HepG2 (cell line): ENCODE measurements around the gene CDHR3. TPM values are rescaled to one million over a fixed set of nuclear protein-coding genes. Genes with fewer than 3 reads are reported as not detected.

Source experiments
- ATAC-seq: fragments of 200-7000 bp; cut with Tn5 transposase; 3 replicates; pipeline ENCODE4 v1.9.1; 2020; ENCODE audit warnings: mild to moderate bottlenecking, moderate library complexity
- BruUV-seq: library from RNA; stranded (reverse); fragments of 400-500 nt; replicated peaks from 2 replicates; lab custom pipeline; 2021; lab: Mats Ljungman, UMichigan
- CTCF ChIA-PET: fragments of 300-600 bp; formaldehyde crosslinking; extraction: SDS; loops from one replicate; lab custom pipeline; 2021; ENCODE audit warnings: low total read pairs, inconsistent platforms, low intra/inter-chr PET ratio; lab: Yijun Ruan, JAX
- POLR2A ChIA-PET: fragments of 350-600 bp; sonication (Branson Sonifier 250); formaldehyde crosslinking; loops from one replicate; lab custom pipeline; 2020; ENCODE audit warnings: antibody characterized with exemption, inconsistent platforms; lab: Yijun Ruan, JAX
- DNase-seq: peaks from one replicate; pipeline ENCODE4 v3.0.0-alpha.2; 2015; ENCODE audit warnings: low spot score
- FAIRE-seq: peaks from 3 replicates; lab custom pipeline; 2011; peaks lifted over from hg19 to GRCh38; lab: Jason Lieb, UNC
- H2AFZ ChIP-seq: one replicate; pipeline ENCODE4 v1.6.1; 2011; ENCODE audit warnings: low read length, inconsistent platforms
- H3K27ac ChIP-seq: fragments of 300-600 bp; 3 replicates; pipeline ENCODE4 v1.8.0; 2011; ENCODE audit warnings: mixed run types, mild to moderate bottlenecking, mixed read lengths, low read length, inconsistent platforms; ENCODE audit not compliant: insufficient read depth; ENCODE audit errors: extremely low read length
- H3K27me3 ChIP-seq, 2 experiments: fragments of 200-600 bp in 1 of 2; 2 replicates in 1 of 2; 3 replicates in 1 of 2; pipeline versions ENCODE4 v1.6.0 to v1.8.0; 2011; ENCODE audit warnings: low read length in 2 of 2, mild to moderate bottlenecking in 2 of 2, moderate library complexity in 2 of 2, inconsistent platforms in 1 of 2; ENCODE audit not compliant: insufficient read depth in 2 of 2, control insufficient read depth in 1 of 2
- H3K36me3 ChIP-seq, 2 experiments: fragments of 200-600 bp in 1 of 2; replicated peaks in 1 of 2; 2 replicates in 1 of 2; 3 replicates in 1 of 2; pipeline versions ENCODE4 v1.5.1 to v1.8.0; 2011; ENCODE audit warnings: low read length in 2 of 2, inconsistent platforms in 1 of 2; ENCODE audit not compliant: insufficient read depth in 2 of 2, control insufficient read depth in 1 of 2
- H3K4me1 ChIP-seq: 2 replicates; pipeline ENCODE4 v1.5.1; 2012; ENCODE audit warnings: low read length, inconsistent platforms; ENCODE audit not compliant: insufficient read depth
- H3K4me2 ChIP-seq: 2 replicates; pipeline ENCODE4 v1.6.0; 2011; ENCODE audit warnings: low read depth, low read length, inconsistent platforms
- H3K4me3 ChIP-seq, 3 experiments: fragments of 200-600 bp in 1 of 3; sonication (generic), shearing (Covaris generic) in 1 of 3; replicated peaks in 1 of 3; 2 replicates each; pipeline ENCODE4 v1.5.1; 2011 to 2016; ENCODE audit warnings: low read length in 3 of 3, inconsistent platforms in 2 of 3, low read depth in 2 of 3, mild to moderate bottlenecking in 2 of 3, control low read depth in 1 of 3, mixed read lengths in 1 of 3; ENCODE audit not compliant: insufficient read depth in 1 of 3
- H3K79me2 ChIP-seq: one replicate; pipeline ENCODE4 v1.6.1; 2011; ENCODE audit warnings: low read length, inconsistent platforms; ENCODE audit not compliant: insufficient read depth
- H3K9ac ChIP-seq: 2 replicates; pipeline ENCODE4 v1.6.0; 2011; ENCODE audit warnings: mild to moderate bottlenecking, low read depth, low read length, inconsistent platforms; ENCODE audit not compliant: insufficient read depth
- H3K9me3 ChIP-seq: 2 replicates; pipeline ENCODE4 v1.5.1; 2012; ENCODE audit warnings: mild to moderate bottlenecking, low read length
- H4K20me1 ChIP-seq: 2 replicates; pipeline ENCODE4 v1.6.0; 2011; ENCODE audit warnings: inconsistent platforms, mild to moderate bottlenecking, low read length, moderate library complexity; ENCODE audit not compliant: insufficient read depth
- CBX5 ChIP-seq: sonication (generic); formaldehyde crosslinking; IDR thresholded peaks from 2 replicates; pipeline ENCODE4 v1.4.0; 2020; ENCODE audit warnings: missing genetic modification reagents, borderline replicate concordance
- ELF3 ChIP-seq: IDR thresholded peaks from 2 replicates; pipeline ENCODE4 v1.6.1; 2016; ENCODE audit warnings: missing genetic modification reagents, missing compliant biosample characterization
- HOXA7 ChIP-seq: sonication (generic); formaldehyde crosslinking; IDR thresholded peaks from 2 replicates; pipeline ENCODE4 v1.8.1; 2022; ENCODE audit warnings: mild to moderate bottlenecking, missing genetic modification reagents, moderate library complexity
- KDM3A ChIP-seq: IDR thresholded peaks from 2 replicates; pipeline ENCODE4 v1.6.1; 2018; ENCODE audit warnings: low read depth, missing compliant biosample characterization
- NFKBIZ ChIP-seq: IDR thresholded peaks from 2 replicates; pipeline ENCODE4 v1.6.1; 2018; ENCODE audit warnings: missing genetic modification reagents, missing compliant biosample characterization
- NKX3-1 ChIP-seq: sonication (generic); formaldehyde crosslinking; IDR thresholded peaks from 2 replicates; pipeline ENCODE4 v1.5.0; 2020; ENCODE audit warnings: missing genetic modification reagents
- NR3C1 ChIP-seq: sonication (generic); formaldehyde crosslinking; IDR thresholded peaks from 2 replicates; pipeline ENCODE4 v1.4.0; 2020; ENCODE audit warnings: missing genetic modification reagents
- ZBTB20 ChIP-seq: sonication (generic); formaldehyde crosslinking; IDR thresholded peaks from 2 replicates; pipeline ENCODE4 v1.8.1; 2023; ENCODE audit warnings: missing genetic modification reagents, low read depth, mild to moderate bottlenecking, borderline replicate concordance
- ZBTB21 ChIP-seq: sonication (generic); formaldehyde crosslinking; IDR thresholded peaks from 2 replicates; pipeline ENCODE4 v1.4.0; 2020; ENCODE audit warnings: missing genetic modification reagents
- ZBTB7B ChIP-seq: sonication (generic); formaldehyde crosslinking; IDR thresholded peaks from 2 replicates; pipeline ENCODE4 v1.4.0; 2020; ENCODE audit warnings: missing genetic modification reagents
- ZNF143 ChIP-seq: sonication (generic); formaldehyde crosslinking; IDR thresholded peaks from 2 replicates; pipeline ENCODE4 v1.4.0; 2020; ENCODE audit warnings: missing genetic modification reagents
- ZNF616 ChIP-seq: sonication (generic); formaldehyde crosslinking; IDR thresholded peaks from 2 replicates; pipeline ENCODE4 v1.5.0; 2020; ENCODE audit warnings: low read depth, mild to moderate bottlenecking, missing genetic modification reagents
- ZNF746 ChIP-seq: sonication (generic); formaldehyde crosslinking; IDR thresholded peaks from 2 replicates; pipeline ENCODE4 v1.8.0; 2022; ENCODE audit warnings: mild to moderate bottlenecking, missing genetic modification reagents
- ZNF75D ChIP-seq: sonication (generic); formaldehyde crosslinking; IDR thresholded peaks from 2 replicates; pipeline ENCODE4 v1.8.1; 2023; ENCODE audit warnings: missing genetic modification reagents, mild to moderate bottlenecking, borderline replicate concordance
- WGBS: methylation state at CpG from one replicate; pipeline ENCODE4 v1.1.6; 2017; ENCODE audit warnings: low lambda C conversion rate; 5-methylcytosine and 5-hydroxymethylcytosine counted together
- in situ Hi-C: cut with HindIII; loops from 2 replicates; pipeline ENCODE4 v1.10.0; 2017; ENCODE audit warnings: low pct_unique_long_range_greater_than_20kb; ENCODE audit not compliant: extremely low pct_ligation_motif_present
- intact Hi-C: fragments of 100-400 bp; cut with micrococcal nuclease; formaldehyde crosslinking; loops from one replicate; pipeline ENCODE4 v1.10.0; 2022; ENCODE audit not compliant: unreplicated experiment
- polyA plus RNA-seq, 8 experiments: library from polyadenylated mRNA; depleted of rRNA in 3 of 8; stranded (reverse) in 7 of 8; unstranded in 1 of 8; fragments of >200 nt; fragmentation: Illumina TruSeq in 4 of 8; extraction: Trizol in 4 of 8; gene quantifications; 2 replicates each; pipeline versions ENCODE4 v1.2.1 to v1.2.3, GENCODE V29; 2011 to 2016; ENCODE audit warnings: low read depth in 4 of 8, missing spikeins in 1 of 8, mixed read lengths in 1 of 8; ENCODE audit not compliant: insufficient read depth in 1 of 8
- total RNA-seq, 5 experiments: library from RNA; depleted of rRNA; stranded (reverse); fragments of >200 nt; fragmentation: Illumina TruSeq; extraction: Trizol; gene quantifications; 2 replicates each; pipeline ENCODE4 v1.2.3, GENCODE V29; 2016; ENCODE audit warnings: low read depth in 1 of 5
- TF ChIP-seq, protein P1 (sequence below): IDR thresholded peaks from 2 replicates; pipeline ENCODE4 v1.6.1; 2016; ENCODE audit warnings: missing compliant biosample characterization, missing genetic modification reagents, borderline replicate concordance
- TF ChIP-seq, protein P2 (sequence below): sonication (generic); formaldehyde crosslinking; IDR thresholded peaks from 2 replicates; pipeline ENCODE4; 2020; ENCODE audit warnings: missing genetic modification reagents, mild to moderate bottlenecking, borderline replicate concordance
- TF ChIP-seq, protein P3 (sequence below), 2 experiments: IDR thresholded peaks; 2 replicates each; pipeline ENCODE4 v1.6.1; 2011 to 2012; ENCODE audit warnings: low read length in 2 of 2, borderline replicate concordance in 1 of 2, low read depth in 1 of 2, mild to moderate bottlenecking in 1 of 2, moderate library complexity in 1 of 2

Gene CDHR3
- total and polyA plus RNA-seq, 2 of the 13 experiments (the other 11 are each of a cell fraction or from before 2014, with no cell fraction given), result 6.5 to 11.8 TPM

DNA sequence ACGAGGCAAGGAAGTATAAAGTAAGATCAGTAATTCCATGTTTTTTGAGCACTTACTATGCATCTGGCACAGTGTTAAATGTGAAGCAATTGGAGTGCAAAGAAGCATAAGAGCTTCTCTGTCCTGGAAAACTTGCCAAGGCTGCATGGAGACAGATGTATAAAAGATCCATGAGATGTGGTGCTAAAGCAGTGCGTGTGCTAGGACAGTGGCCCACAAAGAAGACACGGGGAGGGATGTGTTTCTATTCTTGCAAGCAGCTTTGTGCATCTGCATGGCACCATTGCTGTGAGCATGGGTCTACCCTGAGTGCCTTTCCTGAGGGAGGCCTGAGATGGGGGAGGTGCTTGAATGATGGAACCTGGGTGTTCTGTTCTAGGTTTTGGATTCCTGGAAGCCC lies 5.1 kb upstream of the CDHR3 start:
- Histone ChIP-seq H3K9ac (no peak overlapping the region), H3K27ac (no peak overlapping the region), H3K9me3 (no peaks in the 10 kb centered on the region), H3K4me1 (peaks cover 6% of the 10 kb centered on the region; the same call in 1 of the 2 replicates), H4K20me1 (no peaks in the 10 kb centered on the region), H3K4me3 (no peak overlapping the region), H2AFZ (no peak overlapping the region), H3K4me2 (no peak overlapping the region), H3K27me3 (no peaks in the 10 kb centered on the region), H3K36me3 (no peaks in the 10 kb centered on the region), H3K79me2 (no peaks in the 10 kb centered on the region)
- BruUV-seq, result no TSS peak
- ATAC-seq, result no peak
- no peak for DNase-seq
- ChIA-PET POLR2A (no interaction called here), CTCF (no interaction called here)
- intact Hi-C loops, result no loop called here
- in situ Hi-C loops, result no loop called here
- 43% methylated on average over 3 of the region's 3 CpGs for WGBS
- FAIRE-seq, result no peak
- TF ChIP-seq HOXA7 (CRISPR knock-in tag), result no peak
- no peak for TF ChIP-seq ZNF143 (CRISPR knock-in tag)
- no peak for TF ChIP-seq ZBTB20 (CRISPR knock-in tag)
- TF ChIP-seq NR3C1 (CRISPR knock-in tag), result no peak
- no peak for TF ChIP-seq KDM3A (CRISPR knock-in tag)
- TF ChIP-seq NKX3-1 (CRISPR knock-in tag), result no peak
- no peak for TF ChIP-seq ELF3 (CRISPR knock-in tag)
- TF ChIP-seq, protein P1, sequence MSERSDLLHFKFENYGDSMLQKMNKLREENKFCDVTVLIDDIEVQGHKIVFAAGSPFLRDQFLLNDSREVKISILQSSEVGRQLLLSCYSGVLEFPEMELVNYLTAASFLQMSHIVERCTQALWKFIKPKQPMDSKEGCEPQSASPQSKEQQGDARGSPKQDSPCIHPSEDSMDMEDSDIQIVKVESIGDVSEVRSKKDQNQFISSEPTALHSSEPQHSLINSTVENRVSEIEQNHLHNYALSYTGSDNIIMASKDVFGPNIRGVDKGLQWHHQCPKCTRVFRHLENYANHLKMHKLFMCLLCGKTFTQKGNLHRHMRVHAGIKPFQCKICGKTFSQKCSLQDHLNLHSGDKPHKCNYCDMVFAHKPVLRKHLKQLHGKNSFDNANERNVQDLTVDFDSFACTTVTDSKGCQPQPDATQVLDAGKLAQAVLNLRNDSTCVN, result no peak
- no peak for TF ChIP-seq ZNF75D
- TF ChIP-seq, protein P2, sequence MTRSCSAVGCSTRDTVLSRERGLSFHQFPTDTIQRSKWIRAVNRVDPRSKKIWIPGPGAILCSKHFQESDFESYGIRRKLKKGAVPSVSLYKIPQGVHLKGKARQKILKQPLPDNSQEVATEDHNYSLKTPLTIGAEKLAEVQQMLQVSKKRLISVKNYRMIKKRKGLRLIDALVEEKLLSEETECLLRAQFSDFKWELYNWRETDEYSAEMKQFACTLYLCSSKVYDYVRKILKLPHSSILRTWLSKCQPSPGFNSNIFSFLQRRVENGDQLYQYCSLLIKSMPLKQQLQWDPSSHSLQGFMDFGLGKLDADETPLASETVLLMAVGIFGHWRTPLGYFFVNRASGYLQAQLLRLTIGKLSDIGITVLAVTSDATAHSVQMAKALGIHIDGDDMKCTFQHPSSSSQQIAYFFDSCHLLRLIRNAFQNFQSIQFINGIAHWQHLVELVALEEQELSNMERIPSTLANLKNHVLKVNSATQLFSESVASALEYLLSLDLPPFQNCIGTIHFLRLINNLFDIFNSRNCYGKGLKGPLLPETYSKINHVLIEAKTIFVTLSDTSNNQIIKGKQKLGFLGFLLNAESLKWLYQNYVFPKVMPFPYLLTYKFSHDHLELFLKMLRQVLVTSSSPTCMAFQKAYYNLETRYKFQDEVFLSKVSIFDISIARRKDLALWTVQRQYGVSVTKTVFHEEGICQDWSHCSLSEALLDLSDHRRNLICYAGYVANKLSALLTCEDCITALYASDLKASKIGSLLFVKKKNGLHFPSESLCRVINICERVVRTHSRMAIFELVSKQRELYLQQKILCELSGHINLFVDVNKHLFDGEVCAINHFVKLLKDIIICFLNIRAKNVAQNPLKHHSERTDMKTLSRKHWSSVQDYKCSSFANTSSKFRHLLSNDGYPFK (CRISPR knock-in tag), result no peak
- no peak for TF ChIP-seq NFKBIZ (CRISPR knock-in tag)
- TF ChIP-seq ZNF616 (CRISPR knock-in tag), result no peak
- TF ChIP-seq ZBTB21, result no peak
- no peak for TF ChIP-seq ZNF746 (CRISPR knock-in tag)
- TF ChIP-seq, protein P3, sequence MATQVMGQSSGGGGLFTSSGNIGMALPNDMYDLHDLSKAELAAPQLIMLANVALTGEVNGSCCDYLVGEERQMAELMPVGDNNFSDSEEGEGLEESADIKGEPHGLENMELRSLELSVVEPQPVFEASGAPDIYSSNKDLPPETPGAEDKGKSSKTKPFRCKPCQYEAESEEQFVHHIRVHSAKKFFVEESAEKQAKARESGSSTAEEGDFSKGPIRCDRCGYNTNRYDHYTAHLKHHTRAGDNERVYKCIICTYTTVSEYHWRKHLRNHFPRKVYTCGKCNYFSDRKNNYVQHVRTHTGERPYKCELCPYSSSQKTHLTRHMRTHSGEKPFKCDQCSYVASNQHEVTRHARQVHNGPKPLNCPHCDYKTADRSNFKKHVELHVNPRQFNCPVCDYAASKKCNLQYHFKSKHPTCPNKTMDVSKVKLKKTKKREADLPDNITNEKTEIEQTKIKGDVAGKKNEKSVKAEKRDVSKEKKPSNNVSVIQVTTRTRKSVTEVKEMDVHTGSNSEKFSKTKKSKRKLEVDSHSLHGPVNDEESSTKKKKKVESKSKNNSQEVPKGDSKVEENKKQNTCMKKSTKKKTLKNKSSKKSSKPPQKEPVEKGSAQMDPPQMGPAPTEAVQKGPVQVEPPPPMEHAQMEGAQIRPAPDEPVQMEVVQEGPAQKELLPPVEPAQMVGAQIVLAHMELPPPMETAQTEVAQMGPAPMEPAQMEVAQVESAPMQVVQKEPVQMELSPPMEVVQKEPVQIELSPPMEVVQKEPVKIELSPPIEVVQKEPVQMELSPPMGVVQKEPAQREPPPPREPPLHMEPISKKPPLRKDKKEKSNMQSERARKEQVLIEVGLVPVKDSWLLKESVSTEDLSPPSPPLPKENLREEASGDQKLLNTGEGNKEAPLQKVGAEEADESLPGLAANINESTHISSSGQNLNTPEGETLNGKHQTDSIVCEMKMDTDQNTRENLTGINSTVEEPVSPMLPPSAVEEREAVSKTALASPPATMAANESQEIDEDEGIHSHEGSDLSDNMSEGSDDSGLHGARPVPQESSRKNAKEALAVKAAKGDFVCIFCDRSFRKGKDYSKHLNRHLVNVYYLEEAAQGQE (IDR thresholded peaks at IDR 0.05; ENCODE audit: borderline replicate concordance in 1 of 2, low read depth in 1 of 2, low read length in 2 of 2), result no peak
- no peak for TF ChIP-seq ZBTB7B (CRISPR knock-in tag)
- TF ChIP-seq CBX5 (CRISPR knock-in tag), result no peak
